Activated CD8-positive, alpha-beta memory T cell treated with anti-CD3 and anti-CD28 coated beads for 4 hours (primary cell): ENCODE data around the gene PHRF1.

Experiments used
- DNase-seq, 2 donors: peaks; one replicate each; pipeline ENCODE4 v3.0.0-alpha.2; 2020; ENCODE audit warnings: low read depth in 2 of 2

Gene PHRF1, protein sequence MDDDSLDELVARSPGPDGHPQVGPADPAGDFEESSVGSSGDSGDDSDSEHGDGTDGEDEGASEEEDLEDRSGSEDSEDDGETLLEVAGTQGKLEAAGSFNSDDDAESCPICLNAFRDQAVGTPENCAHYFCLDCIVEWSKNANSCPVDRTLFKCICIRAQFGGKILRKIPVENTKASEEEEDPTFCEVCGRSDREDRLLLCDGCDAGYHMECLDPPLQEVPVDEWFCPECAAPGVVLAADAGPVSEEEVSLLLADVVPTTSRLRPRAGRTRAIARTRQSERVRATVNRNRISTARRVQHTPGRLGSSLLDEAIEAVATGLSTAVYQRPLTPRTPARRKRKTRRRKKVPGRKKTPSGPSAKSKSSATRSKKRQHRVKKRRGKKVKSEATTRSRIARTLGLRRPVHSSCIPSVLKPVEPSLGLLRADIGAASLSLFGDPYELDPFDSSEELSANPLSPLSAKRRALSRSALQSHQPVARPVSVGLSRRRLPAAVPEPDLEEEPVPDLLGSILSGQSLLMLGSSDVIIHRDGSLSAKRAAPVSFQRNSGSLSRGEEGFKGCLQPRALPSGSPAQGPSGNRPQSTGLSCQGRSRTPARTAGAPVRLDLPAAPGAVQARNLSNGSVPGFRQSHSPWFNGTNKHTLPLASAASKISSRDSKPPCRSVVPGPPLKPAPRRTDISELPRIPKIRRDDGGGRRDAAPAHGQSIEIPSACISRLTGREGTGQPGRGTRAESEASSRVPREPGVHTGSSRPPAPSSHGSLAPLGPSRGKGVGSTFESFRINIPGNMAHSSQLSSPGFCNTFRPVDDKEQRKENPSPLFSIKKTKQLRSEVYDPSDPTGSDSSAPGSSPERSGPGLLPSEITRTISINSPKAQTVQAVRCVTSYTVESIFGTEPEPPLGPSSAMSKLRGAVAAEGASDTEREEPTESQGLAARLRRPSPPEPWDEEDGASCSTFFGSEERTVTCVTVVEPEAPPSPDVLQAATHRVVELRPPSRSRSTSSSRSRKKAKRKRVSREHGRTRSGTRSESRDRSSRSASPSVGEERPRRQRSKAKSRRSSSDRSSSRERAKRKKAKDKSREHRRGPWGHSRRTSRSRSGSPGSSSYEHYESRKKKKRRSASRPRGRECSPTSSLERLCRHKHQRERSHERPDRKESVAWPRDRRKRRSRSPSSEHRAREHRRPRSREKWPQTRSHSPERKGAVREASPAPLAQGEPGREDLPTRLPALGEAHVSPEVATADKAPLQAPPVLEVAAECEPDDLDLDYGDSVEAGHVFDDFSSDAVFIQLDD (N-terminal part only)

DNA sequence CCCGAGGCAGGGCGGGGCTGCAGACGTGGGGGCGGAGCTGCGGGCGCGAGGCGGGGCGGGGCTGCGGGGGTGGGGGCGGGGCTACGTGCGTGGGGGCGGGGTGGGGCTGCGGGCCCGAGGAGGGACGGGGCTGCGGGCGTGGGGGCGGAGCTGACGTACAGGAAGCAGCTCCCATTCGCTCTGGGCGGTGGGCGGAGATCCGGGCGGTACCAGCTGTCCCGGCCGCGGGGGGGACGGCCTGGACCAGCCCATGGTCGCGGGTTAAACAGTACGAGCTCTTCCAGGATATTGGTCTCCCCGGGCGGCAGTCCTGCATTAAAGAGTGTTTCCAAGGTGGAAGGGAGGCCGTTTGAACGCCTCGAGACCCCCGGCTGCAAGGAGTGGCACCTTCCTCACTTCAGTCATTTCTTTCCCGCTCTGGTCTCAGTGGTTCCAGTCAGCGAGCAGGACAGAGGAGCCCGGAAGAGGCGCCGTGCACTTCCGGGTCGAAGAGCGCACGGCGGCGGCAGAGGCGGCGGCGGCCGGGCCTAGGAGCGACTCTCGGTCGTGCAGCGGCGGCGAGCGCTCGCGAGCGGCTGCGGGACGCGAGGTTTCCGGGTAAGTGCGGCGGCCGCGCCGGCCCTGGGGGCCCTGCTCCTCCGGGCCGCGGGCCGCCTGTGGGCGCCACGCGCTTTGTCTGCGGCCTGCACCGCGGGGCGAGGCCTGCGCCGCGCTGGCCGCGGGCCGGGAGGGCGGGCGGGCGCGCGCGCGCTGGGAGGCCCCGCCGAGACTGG, at the start of gene PHRF1:
Gene PHRF1 (plus strand): TSS at position 475 of the 773 bp plus-strand sequence. CDS start 5,043 bp downstream, outside the sequence.
- DNase-seq: peak; percentile 90 to 95

DNA sequence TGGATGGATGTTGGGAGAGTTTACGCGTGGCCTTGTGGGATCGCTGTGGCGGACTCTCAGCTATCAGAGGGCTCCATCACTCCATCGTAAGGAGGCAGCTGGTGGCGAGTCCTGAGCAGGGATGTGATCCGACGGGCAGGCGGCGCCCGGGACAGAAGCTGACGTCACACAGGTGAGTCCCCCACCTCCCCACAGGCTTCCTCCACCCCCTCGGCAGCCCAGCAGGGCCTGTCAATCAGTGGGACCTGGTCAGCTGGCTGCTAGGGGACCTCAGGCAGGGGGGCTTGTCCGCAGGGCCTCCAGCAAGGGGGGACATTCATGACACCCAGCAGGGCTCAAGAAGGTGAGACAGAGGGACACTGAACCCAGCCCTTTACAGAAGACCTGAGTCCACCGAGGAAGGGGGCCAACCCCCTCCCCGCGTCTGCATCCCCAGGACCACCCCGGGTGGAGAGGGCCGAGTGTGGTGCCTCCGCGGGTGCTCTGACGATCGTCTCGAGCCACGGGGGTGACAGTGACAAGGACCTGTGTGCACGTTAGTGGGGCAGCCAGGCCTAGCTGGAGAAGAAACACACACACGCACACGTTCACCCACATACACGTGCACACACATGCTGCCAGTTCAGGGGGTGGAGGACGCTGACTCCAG, 48.0 kb upstream of the PHRF1 start:
- no peak for DNase-seq

DNA sequence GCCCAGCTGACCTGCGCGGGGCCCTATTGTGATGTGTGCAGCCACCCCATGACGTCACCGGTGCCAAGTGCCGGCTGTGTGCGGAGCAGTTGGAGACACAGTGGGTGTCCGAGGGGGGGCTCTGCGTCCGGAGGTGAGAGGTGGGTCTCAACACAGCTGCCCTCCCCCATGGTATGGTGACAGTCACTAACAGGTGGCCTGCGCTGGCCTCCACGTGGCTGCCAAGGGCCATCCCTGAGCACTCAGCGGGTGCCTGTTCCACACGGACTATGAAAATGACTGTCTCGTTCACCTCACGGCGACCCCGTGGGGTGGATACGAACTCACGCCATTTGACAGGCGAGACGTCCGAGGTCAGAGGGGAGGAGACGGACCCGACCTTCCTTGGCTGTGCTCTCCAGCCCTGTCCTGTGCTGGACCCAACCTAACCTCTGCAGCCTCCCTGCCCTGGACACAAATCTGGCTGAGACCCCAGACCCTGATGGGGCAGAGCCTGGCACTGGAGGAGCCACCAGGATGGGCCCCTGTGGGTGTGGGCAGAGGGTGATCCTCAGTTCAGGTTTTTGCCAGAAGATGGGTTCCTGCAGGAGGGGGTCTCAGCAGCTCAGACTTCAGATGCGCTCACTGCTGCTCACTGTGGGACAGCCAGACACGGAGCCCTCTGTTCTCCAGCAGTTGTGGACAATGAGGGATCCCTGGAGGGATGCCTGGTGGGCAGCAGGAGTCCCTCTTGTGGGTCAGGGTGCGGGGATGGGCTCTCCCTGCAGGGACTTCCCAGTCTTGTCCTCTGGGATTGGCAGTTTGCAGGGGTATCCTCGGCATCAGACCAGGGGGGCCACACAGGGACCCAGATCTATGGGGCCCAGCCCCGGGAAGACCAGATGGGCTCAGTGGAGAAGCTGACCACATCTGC, 47.2 kb upstream of the PHRF1 start:
- no peak for DNase-seq

DNA sequence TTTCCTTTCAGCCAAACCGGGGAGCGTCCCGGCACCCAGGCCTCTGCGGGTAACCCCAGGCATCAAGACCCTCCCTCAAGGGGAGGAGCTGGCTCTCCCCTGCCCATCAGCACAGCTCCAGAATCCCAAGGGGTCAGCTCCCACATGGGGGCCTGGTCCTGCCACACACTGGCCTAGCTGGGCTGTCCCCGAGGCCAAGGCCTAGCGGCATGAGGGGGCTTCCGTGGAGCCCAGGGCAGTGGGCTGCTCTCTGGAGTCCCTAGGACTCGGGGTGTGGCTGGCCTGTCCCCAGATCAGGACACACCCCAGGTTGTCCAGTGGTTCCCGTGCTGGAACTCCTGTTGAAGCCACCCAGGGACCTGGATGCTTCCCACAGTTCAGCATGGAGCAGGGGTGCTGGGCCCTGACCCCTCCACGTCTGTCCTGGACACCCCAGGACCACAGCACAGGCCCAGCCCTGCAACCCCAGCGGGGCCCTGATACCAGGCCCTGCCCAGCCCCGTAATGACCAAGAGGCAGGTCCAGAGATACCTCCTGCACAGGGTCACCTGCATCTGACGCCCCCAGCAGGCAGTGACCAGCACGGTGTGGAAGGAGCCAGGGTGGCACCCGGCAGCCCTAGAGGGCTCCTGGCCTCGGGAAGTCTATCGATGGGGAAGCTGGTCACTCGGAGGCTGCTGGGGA, 46.4 kb upstream of the PHRF1 start:
- DNase-seq: no peak

DNA sequence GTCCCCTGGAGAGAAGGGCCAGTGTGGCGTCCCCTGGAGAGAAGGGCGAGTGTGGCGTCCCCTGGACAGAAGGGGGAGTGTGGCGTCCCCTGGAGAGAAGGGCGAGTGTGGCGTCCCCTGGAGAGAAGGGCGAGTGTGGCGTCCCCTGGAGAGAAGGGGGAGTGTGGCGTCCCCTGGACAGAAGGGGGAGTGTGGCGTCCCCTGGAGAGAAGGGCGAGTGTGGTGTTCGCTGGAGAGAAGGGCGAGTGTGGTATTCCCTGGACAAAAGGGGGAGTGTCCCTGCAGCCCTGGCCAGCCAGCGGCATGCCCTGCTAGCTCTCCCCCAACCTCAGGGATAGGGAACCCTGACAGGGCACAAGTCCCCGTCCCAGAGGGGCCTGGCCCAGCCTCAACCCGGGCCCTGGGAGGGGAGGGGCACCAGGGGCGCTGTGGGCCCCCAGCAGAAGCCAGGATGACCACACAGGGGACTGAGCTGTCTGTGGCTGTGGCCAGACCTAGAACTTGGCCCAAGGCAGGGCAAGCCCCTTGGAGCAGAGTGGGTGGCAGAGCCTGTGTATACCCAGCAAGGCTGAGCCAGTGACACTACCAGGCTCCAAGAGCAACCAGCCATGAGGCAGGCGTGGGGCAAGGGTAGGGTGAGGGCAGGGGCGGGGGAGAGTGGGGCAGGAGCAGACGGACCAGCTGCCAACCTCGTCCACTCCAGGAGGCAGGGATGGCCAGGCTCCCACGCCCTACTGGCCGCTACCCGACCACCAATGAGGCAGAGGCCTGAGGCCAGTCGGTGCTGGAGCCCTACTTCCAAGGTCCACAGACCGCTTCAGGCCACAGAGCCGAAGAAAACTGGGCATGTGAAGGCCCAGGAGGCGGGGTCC, 45.1 kb upstream of the PHRF1 start:
- DNase-seq: no peak

DNA sequence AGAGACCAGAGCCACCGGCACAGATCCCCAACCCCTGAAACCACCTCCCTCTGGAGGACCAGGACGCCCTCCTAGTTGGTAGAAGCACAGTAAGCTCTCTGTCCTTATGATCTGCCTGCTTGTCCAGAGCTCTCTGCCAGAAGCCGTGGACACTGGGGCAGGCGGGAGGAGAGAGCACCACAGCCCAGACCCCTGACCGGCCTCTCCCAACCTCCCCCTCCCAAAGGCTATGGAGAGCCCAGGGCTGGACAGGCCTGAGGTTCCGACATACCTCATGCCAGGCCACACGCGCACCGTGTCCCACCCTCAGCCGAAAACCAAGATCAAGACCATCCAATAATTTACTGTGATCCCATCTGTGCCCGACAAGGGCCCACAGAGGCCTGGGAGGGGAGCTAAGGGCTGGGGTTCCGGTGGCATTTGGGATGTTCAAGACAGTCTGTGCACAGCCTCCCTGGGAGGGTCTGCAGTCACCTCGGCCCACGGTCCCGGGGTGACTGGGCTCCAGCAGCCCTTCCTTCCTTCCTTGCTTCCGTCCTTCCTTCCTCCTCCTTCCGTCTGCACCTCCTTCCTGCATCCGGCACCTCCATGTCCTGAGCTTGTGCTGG, 44.2 kb upstream of the PHRF1 start:
- DNase-seq: no peak

DNA sequence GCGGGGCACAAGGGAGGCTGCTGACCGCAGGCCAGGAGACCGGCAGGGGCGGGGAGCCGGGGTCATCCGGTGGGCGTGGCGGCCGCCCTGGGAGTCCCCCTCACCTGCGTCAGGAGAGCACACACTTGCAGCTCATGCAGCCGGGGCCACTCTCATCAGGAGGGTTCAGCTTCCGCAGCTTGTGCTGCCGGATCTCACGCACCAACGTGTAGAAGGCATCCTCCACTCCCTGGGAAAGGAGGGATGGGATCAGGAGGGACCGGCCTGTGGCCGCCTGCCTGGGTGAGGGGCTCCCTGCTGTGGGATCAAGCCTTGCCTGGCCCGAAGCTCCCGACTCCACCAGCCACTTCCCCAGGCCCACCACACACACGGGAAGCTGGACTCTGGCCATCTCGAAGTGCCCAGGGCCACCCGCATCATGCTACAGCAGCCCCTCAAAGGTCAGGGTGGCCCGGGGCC, 43.7 kb upstream of the PHRF1 start:
- DNase-seq: no peak

DNA sequence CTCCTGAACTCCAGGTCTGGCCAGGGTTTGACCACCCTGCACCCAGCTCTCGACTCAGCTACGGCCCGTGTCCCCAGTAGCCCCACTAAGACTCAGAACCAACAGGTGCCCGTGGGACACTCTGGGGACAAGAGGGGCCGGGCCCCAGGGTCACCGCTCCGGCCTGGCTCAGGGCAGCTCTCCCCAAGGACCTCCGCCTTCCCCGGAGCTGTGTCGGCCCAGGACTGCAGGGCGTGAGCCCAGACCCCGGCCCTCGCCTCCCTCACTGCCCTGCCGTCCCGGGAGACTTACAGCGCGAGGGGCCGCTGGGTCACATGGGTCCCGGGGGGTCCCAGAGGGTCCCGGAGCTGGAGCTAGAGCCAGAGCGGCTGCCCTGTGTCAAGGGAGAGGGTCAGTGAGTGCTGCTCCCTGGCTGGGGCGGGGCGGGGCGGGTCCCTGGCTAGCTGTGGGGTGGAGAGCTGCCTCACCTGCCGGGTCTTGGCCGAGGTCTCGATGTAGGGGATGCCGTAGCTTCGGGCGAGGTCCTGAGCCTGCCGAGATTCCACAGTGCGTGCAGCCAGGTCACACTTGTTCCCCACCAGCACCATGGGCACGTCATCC, 43.2 kb upstream of the PHRF1 start:
- no peak for DNase-seq

DNA sequence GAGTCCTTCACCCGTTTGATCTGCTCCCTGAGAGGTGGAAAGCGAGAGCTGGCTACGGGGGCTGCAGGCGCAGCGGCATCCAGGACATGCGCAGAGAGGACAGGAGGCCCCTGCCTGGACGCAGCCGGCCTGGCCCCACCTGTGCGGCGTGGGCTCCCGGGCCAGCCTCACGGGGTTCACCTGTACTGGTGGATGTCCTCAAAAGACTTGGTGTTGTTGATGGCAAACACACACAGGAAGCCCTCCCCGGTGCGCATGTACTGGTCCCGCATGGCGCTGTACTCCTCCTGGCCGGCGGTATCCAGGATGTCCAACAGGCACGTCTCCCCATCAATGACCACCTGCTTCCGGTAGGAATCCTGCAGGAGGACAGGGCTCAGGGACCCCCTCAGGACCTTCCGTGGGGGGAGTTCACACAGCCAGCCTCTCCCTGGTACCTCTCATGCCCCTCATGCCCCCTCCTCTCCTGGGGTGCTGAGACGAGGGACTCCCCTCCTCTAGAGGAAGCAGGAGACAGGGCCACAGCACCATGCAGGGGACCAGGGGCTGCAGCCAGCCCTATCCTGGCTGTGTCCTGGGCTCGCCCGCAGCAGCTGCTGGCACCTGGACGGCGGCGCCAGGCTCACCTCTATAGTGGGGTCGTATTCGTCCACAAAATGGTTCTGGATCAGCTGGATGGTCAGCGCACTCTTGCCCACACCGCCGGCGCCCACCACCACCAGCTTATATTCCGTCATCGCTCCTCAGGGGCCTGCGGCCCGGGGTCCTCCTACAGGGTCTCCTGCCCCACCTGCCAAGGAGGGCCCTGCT, 42.5 kb upstream of the PHRF1 start:
- no peak for DNase-seq

DNA sequence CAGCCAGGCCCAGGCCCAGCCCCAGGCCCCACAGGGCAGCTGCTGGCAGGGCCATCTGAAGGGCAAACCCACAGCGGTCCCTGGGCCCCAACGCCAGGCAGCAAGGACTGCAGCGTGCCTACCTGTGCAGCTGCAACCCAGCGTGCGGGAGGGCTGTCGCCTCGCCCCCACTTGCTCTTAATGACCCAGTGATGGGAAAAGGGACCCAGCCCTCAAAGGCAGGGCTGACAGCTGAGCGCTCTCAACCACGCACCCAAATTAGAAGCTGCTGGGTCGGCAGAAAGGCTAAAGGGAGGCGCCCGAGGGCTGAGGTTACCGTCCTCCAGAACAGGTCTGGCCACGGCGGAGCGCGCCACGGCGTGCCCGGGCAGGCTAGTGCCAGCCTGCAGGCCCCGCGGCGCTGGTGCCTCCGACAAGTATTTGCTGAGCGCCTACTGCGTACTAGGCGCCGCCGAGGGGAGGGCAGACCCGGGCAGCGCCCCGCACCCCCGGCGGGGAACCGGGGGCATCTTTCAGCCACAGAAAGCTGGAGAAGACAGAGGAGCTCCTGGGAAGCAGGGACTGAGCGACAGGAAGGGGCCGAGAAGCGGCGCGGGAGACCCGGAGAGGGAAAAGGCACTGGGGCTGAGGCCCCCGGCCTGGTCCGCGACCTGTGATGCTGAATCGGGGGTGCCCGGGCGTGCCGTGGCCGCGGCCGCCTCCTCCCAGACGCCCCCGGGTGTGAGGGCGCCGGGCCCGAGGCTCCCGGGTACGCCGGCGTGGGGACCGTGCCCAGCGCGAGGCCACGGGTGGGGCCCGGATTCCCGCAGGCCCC, 41.7 kb upstream of the PHRF1 start:
- DNase-seq: no peak

DNA sequence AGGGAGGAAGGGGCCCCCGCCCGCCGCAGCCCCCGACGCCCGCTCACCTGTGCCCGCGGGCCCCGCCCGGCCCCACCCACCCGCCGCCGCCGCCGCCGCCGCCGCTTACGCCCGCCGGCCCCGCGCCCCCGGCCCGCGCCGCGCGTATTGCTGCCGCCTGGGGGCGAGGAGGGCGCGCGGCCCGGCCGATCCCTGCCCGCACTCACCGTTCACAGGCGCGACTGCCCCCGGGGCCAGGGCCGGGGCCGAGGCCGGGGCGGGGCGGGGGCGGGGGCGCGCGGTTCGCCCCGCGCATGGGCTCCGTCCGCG, 41.1 kb upstream of the PHRF1 start:
- DNase-seq: no peak

DNA sequence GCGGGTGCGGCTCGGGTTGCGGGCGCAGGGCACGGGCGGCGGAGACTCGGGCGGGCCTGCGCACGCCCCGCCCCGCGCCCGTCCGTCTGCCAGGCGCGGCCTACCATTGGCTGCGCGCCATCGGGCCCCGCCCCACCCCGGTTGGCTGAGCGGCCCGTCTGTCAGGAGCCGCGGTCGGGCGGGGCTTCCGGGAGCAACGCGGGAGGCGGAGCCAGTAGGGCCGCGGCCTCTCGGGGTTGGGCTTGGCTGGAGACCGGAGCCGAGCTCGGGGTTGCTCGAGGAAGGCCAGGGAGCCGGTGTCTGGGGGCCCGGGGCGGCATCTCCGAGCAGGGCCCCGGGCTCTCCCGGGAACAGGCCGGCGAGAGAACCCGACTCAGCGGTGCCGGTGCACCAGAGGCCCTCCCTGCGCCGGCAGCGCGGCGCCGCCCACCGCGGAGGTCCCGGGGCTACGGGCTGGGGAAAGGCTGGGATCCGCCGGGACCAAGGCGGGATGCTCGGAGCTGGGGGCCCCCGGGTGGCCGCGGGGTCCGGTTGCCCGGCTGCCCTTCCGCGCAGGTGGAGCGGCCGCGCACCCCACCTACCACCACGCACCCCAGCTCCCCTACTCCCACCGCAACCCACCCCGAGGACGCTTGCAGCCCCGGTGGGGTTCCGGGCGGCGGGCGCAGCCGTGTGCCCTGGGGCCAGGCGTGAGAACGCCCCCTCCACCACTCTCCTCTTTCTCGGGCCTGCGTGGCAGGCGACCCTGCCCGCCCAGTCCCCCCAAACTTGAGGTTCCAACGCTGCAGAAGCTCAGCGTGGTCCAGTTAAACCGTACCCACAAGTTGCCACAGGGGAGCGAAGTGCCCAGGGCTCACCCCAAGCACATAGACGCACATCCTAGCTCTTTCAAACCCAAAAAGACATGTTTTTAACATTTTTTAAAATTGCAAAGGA, 40.5 kb upstream of the PHRF1 start, which contains the start of gene HRAS:
Gene HRAS (minus strand): TSS at position 58 of the 936 bp plus-strand sequence.
- DNase-seq: peak; percentile 86 to 89

DNA sequence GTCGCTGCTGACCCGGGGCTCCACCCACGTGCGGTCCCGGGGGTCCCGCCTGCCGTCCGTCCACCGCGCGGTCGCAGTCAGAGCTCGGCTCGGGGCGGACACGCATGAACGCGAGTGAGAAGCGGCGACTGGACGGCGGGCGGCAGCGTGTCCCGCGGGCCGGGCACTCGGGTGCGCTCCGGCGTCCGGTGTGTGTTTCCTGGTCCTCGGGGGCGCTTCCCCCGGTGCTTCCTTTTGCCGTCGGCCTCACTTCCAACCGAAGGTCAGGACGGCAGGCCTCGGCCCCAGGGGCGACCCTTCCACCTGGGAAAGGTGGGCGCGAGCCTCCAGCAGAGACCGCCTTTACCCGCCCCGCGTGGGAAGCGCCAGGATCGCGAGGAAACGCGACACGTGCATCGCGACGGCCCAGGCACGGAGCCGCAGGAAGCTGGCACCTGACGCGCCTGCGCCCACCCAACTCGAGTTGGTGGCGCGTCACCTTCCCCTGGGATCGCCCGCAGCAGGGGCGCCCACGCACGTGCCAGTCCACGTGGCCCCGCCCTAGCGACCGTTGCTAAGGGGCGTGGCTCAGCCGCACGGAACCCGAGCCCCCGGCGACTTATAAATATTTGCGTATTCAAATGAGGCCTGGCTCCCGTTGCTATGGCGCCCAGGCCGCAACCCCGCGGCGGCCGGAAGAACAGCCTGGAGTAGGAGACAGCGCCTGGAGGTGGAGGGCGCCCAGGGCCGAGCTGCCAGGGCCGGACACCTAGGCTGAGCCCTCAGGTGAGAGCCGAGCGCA, 39.2 kb upstream of the PHRF1 start, which contains the start of gene LRRC56:
Gene LRRC56 (plus strand): TSS at position 687 of the 781 bp plus-strand sequence. CDS start 3,158 bp downstream, outside the sequence.
- peak; percentile 85 to 89 for DNase-seq
